HFF-Myc (cell line): ENCODE results near the gene RP2.
A peak's percentile ranks its signal among the peaks of the same experiment; 100 is the strongest.

Experiments used
- DNase-seq: peaks from one replicate; pipeline ENCODE4 v3.0.0-alpha.2; 2011; ENCODE audit warnings: low read depth; ENCODE audit errors: extremely low read depth
- H3K4me3 ChIP-seq: replicated peaks from 2 replicates; pipeline ENCODE4 v1.5.1; 2011; ENCODE audit warnings: low read depth, mild to moderate bottlenecking, control low read depth, low read length
- TF ChIP-seq, protein P1 (sequence below): IDR thresholded peaks from 2 replicates; pipeline ENCODE4 v1.5.1; 2012; ENCODE audit warnings: mild to moderate bottlenecking, low read depth, low read length, control low read depth; ENCODE audit errors: missing control alignments

The RP2 gene

DNA sequence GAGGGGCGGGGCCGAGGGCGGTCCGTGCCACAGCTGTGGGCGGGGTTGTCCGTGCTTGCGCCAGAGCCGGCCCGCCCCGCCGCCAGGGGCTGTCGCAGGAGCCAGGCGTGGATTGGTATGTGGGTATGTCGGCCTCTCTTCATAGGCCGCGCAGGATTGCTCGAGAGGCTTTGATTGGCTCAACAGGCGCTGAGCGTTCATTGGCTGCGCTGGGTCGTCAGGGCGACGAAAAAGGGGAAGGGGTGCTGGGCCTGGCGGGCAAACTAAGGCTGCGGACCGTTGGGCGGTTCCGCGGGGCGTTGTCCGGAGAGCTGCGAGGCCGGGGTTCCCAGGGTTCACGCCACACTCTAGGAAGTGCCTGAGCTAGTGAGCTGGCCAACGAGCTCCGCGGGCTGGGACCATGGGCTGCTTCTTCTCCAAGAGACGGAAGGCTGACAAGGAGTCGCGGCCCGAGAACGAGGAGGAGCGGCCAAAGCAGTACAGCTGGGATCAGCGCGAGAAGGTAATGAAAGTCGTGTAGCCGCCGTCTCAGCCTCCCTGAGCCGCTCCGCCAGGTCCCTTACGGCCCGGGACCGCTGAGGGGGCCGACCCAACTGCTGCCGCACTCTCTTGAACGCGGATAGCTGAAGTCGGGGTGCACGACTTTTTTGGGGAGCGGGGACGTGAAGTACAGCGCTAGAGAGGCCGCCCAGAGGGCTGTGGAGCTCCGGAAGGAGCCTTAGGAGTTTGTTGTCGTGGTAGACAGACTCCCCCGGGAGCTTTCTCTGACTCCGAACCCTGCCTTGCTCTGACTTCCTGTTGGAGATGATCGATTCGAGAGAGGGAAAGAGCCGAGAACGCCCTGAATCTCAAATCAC is at the start of gene RP2:
TSS of gene RP2 (plus strand) at position 343 of the 857 bp plus-strand sequence. CDS start at position 401, 58 bp downstream.
- DNase-seq: peak; percentile 74
- TF ChIP-seq, protein P1, sequence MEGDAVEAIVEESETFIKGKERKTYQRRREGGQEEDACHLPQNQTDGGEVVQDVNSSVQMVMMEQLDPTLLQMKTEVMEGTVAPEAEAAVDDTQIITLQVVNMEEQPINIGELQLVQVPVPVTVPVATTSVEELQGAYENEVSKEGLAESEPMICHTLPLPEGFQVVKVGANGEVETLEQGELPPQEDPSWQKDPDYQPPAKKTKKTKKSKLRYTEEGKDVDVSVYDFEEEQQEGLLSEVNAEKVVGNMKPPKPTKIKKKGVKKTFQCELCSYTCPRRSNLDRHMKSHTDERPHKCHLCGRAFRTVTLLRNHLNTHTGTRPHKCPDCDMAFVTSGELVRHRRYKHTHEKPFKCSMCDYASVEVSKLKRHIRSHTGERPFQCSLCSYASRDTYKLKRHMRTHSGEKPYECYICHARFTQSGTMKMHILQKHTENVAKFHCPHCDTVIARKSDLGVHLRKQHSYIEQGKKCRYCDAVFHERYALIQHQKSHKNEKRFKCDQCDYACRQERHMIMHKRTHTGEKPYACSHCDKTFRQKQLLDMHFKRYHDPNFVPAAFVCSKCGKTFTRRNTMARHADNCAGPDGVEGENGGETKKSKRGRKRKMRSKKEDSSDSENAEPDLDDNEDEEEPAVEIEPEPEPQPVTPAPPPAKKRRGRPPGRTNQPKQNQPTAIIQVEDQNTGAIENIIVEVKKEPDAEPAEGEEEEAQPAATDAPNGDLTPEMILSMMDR: no peak
- peak within 1 kb of the TSS; percentile 74 for H3K4me3 ChIP-seq

DNA sequence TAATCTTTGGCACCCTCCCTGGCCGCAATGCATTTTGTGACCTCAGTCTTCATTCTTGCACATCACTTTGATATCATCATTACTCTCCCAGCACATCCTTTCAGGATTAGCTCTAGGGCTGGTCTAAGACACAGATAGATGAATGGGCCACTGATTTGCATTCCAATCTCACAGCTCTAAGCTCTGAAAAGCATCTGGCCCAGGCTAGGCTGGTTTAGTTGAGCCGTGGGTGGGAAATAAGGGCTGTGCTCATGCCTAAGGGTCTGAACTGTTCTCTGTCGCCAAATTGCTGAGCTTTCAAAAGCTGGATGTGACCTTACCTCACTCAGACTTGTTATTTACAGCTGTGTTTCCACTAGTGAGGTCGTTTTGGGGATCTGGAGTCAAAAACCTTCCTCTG is 47.9 kb upstream of the RP2 start:
- no peak for DNase-seq
- H3K4me3 ChIP-seq: no peak overlapping the region
- TF ChIP-seq, protein P1: no peak

DNA sequence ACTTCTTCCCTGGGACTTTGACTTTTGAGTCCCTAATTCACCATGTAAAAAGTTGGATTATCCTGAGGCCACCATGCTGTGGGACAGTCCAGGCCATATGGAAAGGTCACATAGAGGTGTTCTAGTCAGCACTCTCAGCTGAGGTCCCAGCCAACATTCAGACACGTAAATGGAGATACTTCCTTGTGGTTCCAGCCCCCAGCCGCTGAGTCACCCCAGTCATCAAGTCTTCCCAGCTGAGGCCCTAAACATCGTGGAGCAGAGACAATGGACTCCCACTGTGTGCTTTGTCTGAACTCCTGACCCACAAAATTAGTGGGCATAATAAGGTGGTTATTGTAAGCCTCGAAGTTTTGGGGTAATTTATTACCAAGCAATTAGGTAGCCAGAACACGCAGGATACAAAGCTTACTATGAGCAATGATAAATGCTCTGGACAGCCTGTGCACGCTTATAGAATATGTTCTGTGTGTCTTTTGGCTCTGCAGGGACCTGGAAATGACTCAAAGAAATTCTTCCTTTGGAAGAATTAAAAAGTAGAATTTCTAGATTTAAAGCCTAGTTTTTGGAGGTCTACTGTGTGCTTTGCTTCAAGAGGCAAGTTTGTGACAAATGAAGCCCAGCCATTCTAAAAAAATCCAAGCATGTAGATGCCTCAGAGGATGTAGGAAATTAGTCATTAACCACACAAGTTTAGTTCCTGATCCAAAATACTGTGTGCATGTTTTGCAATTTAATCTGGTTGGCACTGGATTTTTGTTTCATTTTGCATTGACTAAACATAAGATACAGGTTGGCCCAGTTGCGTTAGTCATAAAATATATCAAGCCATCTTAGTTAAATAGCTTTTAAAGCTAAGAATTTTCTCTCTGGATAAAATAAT is 44.7 kb upstream of the RP2 start:
- TF ChIP-seq, protein P1: no peak
- H3K4me3 ChIP-seq: no peak overlapping the region
- DNase-seq: peak; percentile 67

DNA sequence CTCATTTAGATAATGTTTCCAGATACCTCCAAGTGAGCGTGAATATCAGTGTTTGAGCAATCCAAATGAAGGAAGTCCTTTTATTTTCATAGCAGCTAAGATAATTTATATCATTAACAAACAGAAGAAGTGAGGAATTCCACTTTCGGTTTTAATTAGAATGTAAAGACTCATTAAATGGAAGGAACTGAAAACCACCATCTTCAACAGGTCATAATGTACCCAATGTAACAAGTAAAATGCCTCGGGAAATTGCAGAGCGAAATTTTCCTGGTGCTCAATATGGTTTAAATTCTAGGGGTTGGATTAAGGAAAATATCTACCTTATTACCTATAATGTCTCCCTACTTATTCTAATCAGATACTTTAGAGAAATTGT is 44.0 kb upstream of the RP2 start:
- H3K4me3 ChIP-seq: no peak overlapping the region
- TF ChIP-seq, protein P1: no peak

DNA sequence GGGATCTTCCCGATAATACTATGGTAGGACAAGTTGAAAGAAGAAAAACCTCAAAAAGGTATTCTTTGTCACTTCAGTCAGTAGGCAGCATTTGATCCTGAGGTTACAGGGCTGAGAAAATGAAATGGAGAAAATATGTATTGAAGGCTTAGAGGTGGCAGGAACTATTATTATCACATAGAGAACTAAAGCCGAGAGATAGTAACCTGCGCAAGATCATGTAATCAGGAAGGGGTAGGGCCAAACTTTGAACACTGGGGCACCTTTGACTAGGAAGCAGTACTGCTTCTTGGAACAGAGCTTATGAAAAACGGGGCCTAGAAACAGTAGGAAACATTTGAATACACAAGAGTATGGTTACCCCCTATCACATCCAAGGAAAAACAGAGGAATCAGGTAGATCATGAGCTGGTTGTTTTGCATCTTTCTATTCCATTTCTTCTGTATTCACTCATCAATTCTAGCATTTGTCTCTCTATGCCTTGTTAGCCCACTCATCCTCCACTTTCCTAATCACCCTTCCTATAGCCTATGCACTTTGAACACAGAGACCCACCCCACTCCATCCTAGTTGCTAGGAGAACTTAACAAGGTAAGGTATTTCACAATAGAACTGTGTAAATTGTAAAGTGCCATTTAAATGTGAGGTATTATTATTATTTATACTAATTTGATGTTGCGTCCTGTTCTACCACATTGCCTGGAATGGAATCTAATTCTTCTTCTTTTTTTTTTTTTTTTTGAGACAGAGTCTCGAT is 43.3 kb upstream of the RP2 start:
- TF ChIP-seq, protein P1: no peak
- no peak for DNase-seq
- H3K4me3 ChIP-seq: no peak overlapping the region

More for the DNA sequence above, 44.0 kb upstream of the RP2 start:
- DNase-seq: no peak

DNA sequence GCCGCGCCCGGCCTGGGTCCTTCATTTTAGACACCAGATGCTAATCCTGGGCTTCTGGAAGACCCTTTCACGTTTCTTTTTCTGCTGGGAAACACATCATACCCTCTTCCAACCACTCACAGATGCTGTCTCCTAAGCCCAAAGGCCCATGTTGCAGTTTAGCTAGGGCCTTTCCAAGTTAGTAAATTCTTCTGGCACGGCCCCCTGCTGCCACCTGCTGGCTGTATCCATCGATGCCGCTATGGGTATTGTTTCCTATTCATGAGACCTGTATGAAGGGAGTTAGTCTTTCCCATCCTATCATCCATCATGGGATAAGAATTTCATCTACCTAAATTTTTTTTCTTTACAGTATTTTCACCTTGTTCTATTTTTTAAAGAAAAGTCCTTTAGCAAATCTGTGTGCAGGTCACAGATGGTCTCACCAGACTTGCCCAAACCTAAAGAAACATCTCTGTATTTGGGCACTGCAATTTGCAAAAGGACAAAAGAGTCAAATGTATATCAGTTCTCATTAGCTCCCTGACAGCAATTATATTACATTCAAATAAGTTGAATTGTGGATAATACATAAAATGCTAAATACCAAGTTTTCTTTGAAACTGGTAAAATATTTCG is 40.2 kb upstream of the RP2 start:
- TF ChIP-seq, protein P1: peak; percentile 75
- no peak overlapping the region for H3K4me3 ChIP-seq
- DNase-seq: peak; percentile 22
